Muscle of leg (tissue), 11 donors: ENCODE data around the gene CHIT1. TPM values are rescaled to one million over a fixed set of nuclear protein-coding genes. Genes with fewer than 3 reads are reported as not detected.

ENCODE experiments used
- DNase-seq: peaks from one replicate; pipeline ENCODE4 v3.0.0; 2013
- H3K27ac ChIP-seq: one replicate; pipeline ENCODE4 v1.5.1; 2013; ENCODE audit warnings: mild to moderate bottlenecking, low read length, control low read depth
- H3K27me3 ChIP-seq: one replicate; pipeline ENCODE4 v1.6.1; 2013; ENCODE audit warnings: low read length; ENCODE audit not compliant: control insufficient read depth, insufficient read depth
- H3K36me3 ChIP-seq: one replicate; pipeline ENCODE4 v1.6.1; 2013; ENCODE audit warnings: low read length; ENCODE audit not compliant: control insufficient read depth, insufficient read depth
- H3K4me1 ChIP-seq: one replicate; pipeline ENCODE4 v1.6.1; 2013; ENCODE audit warnings: low read length; ENCODE audit not compliant: control insufficient read depth, insufficient read depth
- H3K4me3 ChIP-seq: one replicate; pipeline ENCODE4 v1.5.1; 2013; ENCODE audit warnings: low read length, control low read depth
- H3K9me3 ChIP-seq: replicated peaks from 2 replicates; pipeline ENCODE4 v1.6.1; 2013; ENCODE audit warnings: low read depth, low read length; ENCODE audit not compliant: control insufficient read depth
- WGBS: methylation state at CpG from one replicate; pipeline ENCODE4 v1.1.5; 2013; ENCODE audit warnings: missing lambda C conversion rate; ENCODE audit not compliant: insufficient coverage; 5-methylcytosine and 5-hydroxymethylcytosine counted together
- polyA plus RNA-seq, 8 donors: library from polyadenylated mRNA; unstranded; fragments of 120-200 nt; gene quantifications; one replicate each; pipeline versions ENCODE4 v1.2.1 to v1.2.3, GENCODE V29; 2013; ENCODE audit warnings: inconsistent platforms in 1 of 8, low replicate concordance in 1 of 8; ENCODE audit not compliant: insufficient read length in 8 of 8, insufficient read depth in 1 of 8
- total RNA-seq: library from RNA; stranded (reverse); fragments of 120-200 nt; gene quantifications from one replicate; pipeline ENCODE4 v1.2.4, GENCODE V29; 2013

The CHIT1 gene
- total and polyA plus RNA-seq, 9 donors: 0.09 to 1.5 (median 0.57) TPM

- Histone ChIP-seq H3K4me1 (peaks cover 54% of the 10 kb centered on the region), H3K9me3 (no peaks in the 10 kb centered on the region), H3K27ac (no peak overlapping the region), H3K36me3 (peaks cover 29% of the 10 kb centered on the region), H3K27me3 (peaks cover 5% of the 10 kb centered on the region), H3K4me3 (no peak overlapping the region)
- 72% methylated on average over 7 of the region's 8 CpGs for WGBS
- DNase-seq: no peak
These were observed 58.7 kb downstream of the CHIT1 start for GRCh38 chr1:203170625-203171330.

- Histone ChIP-seq H3K9me3 (no peaks in the 10 kb centered on the region), H3K36me3 (peaks cover 29% of the 10 kb centered on the region), H3K4me1 (peaks cover 46% of the 10 kb centered on the region), H3K4me3 (no peak overlapping the region), H3K27ac (no peak overlapping the region), H3K27me3 (peaks cover 5% of the 10 kb centered on the region)
- WGBS: 82% methylated on average over 11 of the region's 21 CpGs
- DNase-seq: no peak
These were observed 59.5 kb downstream of the CHIT1 start for GRCh38 chr1:203169770-203170520.

GRCh38 chr1:203168991-203169390 is 60.5 kb downstream of the CHIT1 start:
- H3K36me3 ChIP-seq: peaks cover 29% of the 10 kb centered on the region
- WGBS: 82% methylated on average over 7 of the region's 9 CpGs
- H3K4me1 ChIP-seq: peaks cover 38% of the 10 kb centered on the region

GRCh38 chr1:203168256-203168786 is 61.2 kb downstream of the CHIT1 start:
- Histone ChIP-seq H3K36me3 (peaks cover 29% of the 10 kb centered on the region), H3K9me3 (no peaks in the 10 kb centered on the region), H3K4me1 (peaks cover 32% of the 10 kb centered on the region), H3K27me3 (peaks cover 11% of the 10 kb centered on the region), H3K27ac (no peak overlapping the region), H3K4me3 (no peak overlapping the region)
- DNase-seq: no peak
- WGBS: 83% methylated on average over 7 of the region's 12 CpGs

More at GRCh38 chr1:203168991-203169390, 60.5 kb downstream of the CHIT1 start:
- Histone ChIP-seq H3K4me3 (no peak overlapping the region), H3K27ac (no peak overlapping the region), H3K27me3 (peaks cover 5% of the 10 kb centered on the region), H3K9me3 (no peaks in the 10 kb centered on the region)
- no peak for DNase-seq

- peaks cover 29% of the 10 kb centered on the region for H3K36me3 ChIP-seq
- 90% methylated on average over 4 of the region's 5 CpGs for WGBS
- no peak for DNase-seq
These were observed 61.6 kb downstream of the CHIT1 start for GRCh38 chr1:203167913-203168200.

GRCh38 chr1:203167026-203167912 is 62.2 kb downstream of the CHIT1 start:
- DNase-seq: peak; percentile 23
- no peaks in the 10 kb centered on the region for H3K9me3 ChIP-seq
- no peak overlapping the region for H3K4me3 ChIP-seq
- 78% methylated on average over 19 of the region's 23 CpGs for WGBS
- peaks cover 29% of the 10 kb centered on the region for H3K36me3 ChIP-seq
- peaks cover 18% of the 10 kb centered on the region for H3K27me3 ChIP-seq
- H3K4me1 ChIP-seq: peaks cover 22% of the 10 kb centered on the region
- H3K27ac ChIP-seq: no peak overlapping the region

More at GRCh38 chr1:203167913-203168200, 61.6 kb downstream of the CHIT1 start:
- Histone ChIP-seq H3K9me3 (no peaks in the 10 kb centered on the region), H3K27me3 (peaks cover 12% of the 10 kb centered on the region), H3K4me3 (no peak overlapping the region), H3K4me1 (peaks cover 28% of the 10 kb centered on the region), H3K27ac (no peak overlapping the region)

- WGBS: 60% methylated on average over 14 of the region's 14 CpGs
- H3K9me3 ChIP-seq: no peaks in the 10 kb centered on the region
These were observed 63.1 kb downstream of the CHIT1 start for GRCh38 chr1:203166192-203166940.

More at GRCh38 chr1:203166192-203166940, 63.1 kb downstream of the CHIT1 start:
- Histone ChIP-seq H3K27me3 (peaks cover 19% of the 10 kb centered on the region), H3K27ac (no peak overlapping the region), H3K4me1 (peaks cover 14% of the 10 kb centered on the region), H3K36me3 (peaks cover 25% of the 10 kb centered on the region), H3K4me3 (no peak overlapping the region)
- DNase-seq: peak; percentile 16
